Pons (tissue), 1 donor: ENCODE measurements around the gene NEUROG1.

Experiments used
- DNase-seq: peaks from one replicate; pipeline ENCODE4 v3.0.0-alpha.2; 2016; ENCODE audit warnings: low spot score

The NEUROG1 gene

GRCh38 chr5:135564331-135564730, 28.6 kb upstream of the NEUROG1 start:
- no peak for DNase-seq

GRCh38 chr5:135561266-135561665, 25.5 kb upstream of the NEUROG1 start:
- DNase-seq = no peak

- DNase-seq = peak; percentile 83
These were observed 25.1 kb upstream of the NEUROG1 start for GRCh38 chr5:135560858-135561257.

- DNase-seq = no peak
These were observed 23.6 kb upstream of the NEUROG1 start for GRCh38 chr5:135559354-135559753.

DNA sequence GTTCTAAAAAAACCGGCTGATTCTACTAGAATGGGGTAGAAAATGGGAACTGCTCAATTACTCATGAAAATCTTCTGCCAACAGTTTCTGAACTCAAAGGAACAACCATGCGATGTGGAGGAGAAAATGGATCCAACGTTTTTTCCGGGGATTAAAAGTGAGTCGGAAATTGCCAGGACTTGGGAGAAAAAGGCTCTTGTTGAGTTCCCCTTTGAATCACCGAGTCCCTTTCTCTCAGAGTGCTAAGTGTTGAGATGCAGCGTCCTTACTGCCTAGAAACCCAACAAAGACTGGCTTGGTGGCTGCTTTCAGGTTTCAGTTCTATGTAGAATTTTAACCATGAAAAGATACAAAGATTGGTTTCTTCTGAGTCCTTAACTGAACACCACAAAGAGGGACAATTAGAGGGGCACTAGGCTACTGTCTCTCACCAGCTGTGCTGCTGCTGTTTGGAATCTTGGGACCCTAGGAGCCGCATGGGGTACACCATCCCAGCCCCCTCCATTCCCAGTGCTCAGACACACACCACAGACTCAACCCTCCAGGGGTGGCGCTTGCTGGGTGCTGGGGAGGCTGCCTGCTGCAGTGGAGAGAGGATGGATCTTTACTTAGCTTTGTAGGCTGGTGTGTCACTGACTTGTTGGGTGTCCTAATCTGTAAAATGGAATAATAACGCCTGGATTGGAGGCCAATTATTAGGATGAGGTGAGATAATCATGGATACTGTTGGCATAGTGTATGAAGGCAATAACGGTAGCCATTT, 21.5 kb upstream of the NEUROG1 start:
- peak; percentile 66 for DNase-seq

GRCh38 chr5:135556620-135557019, 20.9 kb upstream of the NEUROG1 start:
- DNase-seq = no peak

DNA sequence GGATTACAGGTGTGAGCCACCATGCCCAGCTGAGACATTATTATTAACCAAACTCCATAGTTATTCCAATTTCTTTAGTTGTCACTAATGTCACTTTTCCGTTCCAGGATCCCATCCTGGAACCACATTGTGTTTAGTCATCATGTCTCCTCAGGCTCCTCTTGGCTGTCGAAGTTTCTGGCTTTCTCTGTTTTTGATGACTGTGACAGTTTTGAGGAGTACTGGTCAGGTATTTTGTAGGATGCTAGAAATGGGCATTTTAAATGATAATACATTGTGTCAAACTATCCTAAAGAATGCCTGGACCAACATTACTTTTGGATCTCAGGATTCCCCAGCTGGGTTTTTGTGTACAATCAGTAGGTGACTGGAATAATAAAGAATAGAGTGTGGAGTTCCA, 19.8 kb upstream of the NEUROG1 start:
- no peak for DNase-seq

- DNase-seq = peak; percentile 21
These were observed 18.1 kb upstream of the NEUROG1 start for GRCh38 chr5:135553688-135554462.

DNA sequence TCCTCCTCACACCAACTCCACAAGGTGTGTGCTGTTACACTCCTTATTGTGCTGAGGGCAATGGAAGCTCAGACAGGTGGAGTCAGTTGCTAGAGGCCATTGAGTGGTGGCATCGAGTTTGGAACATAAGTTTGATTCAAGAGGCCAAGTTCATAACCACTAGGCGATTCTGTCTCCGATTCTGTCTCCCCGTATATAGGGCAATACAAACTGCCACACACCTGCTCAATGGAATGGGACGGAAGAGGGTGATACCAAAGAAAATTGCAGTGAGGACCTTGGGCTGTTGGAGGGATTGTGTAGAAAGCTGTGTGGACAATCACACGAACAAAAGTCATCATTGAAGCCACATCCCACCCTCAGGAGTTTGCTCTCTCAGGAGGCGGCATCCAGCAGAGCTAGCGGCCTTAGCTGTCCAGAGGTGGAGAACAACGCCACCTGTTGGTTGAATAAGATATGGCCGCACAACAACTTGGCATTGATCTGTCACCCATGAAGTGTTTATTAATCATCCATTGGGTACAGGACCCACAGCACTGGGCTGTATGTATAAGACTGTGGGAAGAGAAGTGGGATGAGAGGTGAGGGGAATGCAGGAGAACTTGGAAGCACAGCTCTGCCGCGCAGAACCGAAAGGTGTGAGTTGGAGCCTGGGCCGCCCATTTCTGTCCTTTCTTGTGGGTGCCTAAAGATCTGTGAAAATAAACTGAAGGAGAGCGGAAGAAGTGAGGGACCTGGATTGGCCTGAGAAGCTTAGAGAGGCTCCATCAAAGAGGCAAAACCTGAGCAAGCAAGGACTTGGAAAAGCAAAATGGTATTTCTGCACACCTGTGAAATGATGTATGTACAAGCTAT, 16.1 kb upstream of the NEUROG1 start:
- peak; percentile 70 for DNase-seq

DNA sequence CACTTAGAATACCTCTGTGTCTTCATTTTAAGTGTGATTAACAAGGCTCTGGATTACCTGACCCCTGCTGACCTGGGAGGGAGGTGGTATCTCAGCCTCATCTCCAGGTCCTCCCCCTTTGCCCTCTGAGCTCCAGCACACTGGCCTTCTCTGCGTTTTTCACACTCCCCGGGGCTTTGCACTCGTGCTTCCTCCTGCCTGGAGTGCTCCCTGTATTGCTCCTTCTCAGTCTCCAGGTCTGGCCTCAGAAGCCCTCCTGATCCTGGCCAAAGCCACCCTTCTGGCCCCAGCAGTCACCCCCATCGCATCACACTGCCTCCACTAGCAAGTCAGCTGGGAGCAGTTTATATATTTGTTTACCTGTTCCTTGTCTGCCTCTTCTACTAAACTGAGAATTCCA, 13.6 kb upstream of the NEUROG1 start:
- no peak for DNase-seq

- no peak for DNase-seq
These were observed 12.0 kb upstream of the NEUROG1 start for GRCh38 chr5:135547590-135548254.

DNA sequence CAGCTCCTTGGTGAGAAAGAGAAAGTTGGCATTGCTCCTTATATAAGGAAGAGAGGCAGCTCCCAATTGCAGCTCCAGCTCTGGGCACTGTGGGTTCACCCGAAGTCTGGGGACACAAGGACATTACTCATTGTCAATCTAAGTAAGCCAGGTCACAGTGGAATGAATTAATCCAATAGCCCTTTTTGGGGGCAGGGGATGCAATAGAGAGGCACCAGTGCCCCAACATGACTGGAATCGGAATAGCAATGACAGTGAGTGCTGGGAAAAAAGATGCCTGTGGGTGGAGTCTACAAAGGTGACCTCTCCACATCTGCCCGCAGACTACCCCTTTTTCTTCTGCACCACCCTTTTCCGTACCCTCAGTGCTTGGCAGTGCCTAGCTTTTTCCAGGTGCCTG, 11.1 kb upstream of the NEUROG1 start:
- DNase-seq = no peak

GRCh38 chr5:135546101-135546500, 10.3 kb upstream of the NEUROG1 start:
- no peak for DNase-seq

DNA sequence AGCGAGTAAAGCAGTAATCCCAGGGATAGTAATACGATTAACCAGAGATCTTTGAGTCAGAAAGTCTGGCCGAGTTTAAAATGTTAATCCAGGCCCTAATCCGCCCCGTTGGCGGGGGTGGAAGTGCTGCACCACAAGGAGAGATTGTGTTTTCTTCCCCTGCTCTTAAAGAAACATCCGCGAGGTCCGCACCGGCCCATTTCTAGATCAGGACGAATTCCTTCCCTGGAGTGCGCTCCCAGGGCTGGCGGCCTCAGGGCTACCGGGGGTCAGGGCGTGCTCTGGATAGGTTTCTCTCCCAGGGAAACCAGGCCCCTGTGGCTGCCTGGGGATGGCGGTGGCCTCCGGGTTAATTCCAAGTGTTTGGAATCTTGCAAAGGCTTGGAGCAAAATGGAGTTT, 9.3 kb upstream of the NEUROG1 start:
- no peak for DNase-seq

DNA sequence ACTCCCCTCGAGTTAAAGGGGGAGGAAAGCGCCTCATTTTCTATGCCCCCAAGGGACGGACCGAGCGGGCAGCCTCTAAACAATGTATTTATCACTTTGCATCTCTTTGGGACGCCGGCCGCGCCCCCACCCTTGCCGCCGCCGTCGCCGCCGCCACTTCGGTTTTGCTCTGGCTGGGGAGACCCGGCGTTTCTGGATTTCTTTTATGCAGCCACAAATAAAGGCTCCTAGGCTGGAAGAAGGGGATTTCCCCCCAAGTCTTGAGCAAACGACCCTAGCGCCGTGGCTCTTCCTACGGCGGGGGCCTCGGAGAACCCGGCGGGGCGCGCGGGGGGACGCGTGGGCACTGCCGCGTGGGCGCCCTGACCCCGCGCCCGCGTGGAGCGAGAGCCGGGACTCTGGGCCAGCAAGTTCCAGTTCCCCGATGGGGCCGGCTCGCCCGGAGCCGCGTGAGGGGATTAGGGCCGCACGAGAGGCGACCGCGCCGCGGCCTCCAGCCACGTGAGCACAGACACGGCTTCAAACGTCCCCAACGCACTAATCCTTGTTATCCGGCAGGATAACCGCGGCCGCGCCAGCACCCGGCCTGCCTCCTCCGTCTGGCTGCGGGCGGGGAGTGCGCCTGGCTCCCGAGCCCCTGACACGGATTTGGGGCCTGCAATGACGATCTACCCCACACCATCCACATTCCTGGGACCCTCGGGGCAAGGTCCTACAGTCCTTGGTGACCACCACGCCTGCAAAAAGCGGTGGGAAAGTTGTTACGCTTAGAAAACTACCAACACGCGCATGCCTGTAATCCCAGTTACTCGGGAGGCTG, 7.9 kb upstream of the NEUROG1 start:
- DNase-seq = no peak

GRCh38 chr5:135543001-135543484, 7.3 kb upstream of the NEUROG1 start:
- DNase-seq = no peak

GRCh38 chr5:135541807-135542502, 6.2 kb upstream of the NEUROG1 start:
- DNase-seq = no peak

GRCh38 chr5:135539430-135540005, 3.8 kb upstream of the NEUROG1 start:
- DNase-seq = no peak

GRCh38 chr5:135538261-135538660, 2.5 kb upstream of the NEUROG1 start:
- DNase-seq = no peak

DNA sequence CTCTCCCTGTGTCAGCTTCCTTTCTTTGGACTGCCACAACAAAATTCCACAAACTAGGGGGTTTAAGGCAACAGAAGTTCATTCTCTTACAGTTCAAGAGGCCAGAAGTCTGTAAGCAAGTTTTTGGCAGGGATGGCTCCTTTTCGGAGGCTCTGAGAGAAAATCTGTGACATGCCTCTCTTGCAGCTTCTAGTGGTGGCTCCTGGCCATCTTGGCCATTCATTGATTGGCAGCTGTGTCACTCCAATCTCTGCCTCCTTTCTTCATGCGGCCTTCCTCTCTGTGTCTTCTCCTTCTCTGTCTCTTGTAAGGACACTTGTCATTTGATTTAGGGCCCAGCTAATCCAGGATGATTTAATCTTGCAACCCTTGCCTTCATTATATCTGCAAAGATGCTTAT, 2.0 kb upstream of the NEUROG1 start:
- DNase-seq = no peak
